DMS114 treated with DMSO at 0.1 percent for 48 hours (cell line): ENCODE data around the gene KLHL22.
"Not testable (repeated sequence)": the region's sequence is repeated elsewhere in the genome, so short reads cannot be mapped to it uniquely, and the experiment has no call there.

Experiments used
- DNase-seq: peaks from one replicate; lab custom pipeline; 2025; ENCODE audit not compliant: unreplicated experiment; lab: John Stamatoyannopoulos, UW

Gene KLHL22

DNA sequence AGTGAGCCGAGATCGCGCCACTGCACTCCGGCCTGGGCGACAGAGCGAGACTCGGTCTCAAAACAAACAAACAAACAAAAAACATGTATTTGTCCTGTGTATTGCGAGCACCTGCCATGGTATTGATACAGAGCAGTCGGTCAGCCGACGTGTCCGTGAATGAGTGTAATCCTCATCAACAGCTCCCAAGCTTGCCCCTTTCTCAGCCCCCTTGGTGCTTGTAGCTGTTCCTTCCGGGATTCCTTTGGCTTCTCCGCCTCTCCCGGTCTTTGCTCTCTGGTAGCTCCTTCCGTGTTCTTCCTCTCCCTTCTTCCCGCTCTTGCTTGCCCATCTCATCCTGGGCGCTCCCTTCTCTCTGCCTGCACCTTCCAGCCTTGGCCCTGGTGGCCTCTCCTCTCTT, 90.7 kb downstream of the KLHL22 start:
- no peak for DNase-seq

DNA sequence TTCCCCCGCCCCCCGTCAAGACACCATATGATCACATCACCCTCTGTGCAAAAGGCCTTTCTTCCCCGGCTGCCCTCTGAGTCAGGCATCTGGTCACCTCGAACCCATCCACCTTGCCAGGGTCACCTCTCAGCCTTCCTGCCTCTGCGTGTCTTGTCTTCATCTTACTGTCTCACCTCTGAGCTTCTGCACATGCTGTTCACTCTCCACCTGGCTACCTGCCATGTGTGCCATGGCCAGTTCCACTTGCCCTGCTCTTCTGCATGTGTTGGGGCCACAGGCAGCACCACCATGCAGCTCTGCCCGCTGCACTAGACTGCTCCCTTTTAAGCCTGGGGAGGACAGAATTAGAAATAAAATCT, 91.8 kb downstream of the KLHL22 start:
- no peak for DNase-seq

DNA sequence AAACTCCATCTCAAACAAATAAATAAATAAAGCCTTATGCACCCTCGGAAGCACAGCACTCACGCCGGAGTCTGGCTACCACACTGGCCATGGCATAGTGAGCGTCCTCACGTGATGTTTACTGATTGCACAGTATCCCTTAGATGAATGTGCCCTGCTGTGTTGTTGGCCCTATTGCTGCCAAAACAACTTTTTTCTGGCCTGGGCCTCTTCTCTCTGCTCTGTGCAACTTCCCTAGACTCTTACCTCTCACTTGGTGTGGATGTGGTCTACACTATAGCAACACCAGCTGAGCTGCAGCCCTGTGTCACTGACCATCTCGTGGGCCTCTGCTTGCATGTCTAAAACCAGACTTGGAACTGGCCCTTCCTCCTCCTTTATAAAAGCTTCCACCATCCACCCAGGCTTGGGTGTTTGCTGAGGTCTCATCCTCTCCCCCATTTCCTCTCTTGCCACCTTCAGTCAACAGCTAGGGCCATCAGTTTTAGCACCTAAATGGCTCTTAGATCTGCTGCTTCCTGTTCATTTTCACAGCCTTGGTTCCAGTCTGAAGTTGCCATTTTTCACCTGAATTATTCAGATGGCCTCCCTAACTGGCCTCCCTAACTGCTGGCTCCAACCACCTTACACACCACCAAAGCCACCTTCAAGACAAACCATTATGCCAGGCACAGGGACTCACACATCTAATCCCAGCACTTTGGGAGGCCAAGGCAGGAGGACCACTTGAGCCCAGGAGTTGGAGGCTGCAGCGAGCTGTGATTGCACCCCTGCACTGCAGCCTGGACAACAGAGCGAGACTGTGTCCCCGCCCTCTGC, 92.4 kb downstream of the KLHL22 start:
- no peak for DNase-seq

DNA sequence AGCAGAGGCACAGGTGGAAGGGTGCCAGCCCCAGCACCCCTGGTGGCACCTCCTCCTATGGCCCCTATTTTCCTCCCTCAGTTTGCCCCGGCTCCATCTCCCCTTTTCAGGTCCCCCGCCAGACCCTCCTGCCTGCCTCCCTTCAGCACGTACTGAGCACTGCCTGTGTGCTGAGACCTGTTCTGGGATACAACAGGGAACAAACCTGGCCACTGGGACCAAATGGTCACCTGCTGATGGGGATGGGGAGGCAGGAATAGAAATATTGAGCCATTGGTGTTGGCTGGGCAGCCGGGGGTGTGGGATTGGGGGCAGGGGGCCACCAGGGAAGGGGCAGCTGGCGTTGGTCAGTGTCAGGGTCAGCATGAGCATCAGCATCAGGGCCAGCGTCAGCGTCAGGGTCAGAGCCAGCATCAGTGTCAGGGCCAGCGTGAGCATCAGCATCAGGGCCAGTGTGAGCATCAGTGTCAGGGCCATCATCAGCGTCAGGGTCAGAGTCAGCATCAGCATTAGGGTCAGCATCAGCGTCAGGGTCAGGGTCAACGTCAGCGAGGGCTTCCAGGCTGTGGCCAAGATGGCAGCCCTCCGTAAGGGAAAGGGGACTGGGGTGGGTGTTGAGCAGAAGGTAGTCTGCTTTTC, 94.1 kb downstream of the KLHL22 start:
- no peak for DNase-seq

DNA sequence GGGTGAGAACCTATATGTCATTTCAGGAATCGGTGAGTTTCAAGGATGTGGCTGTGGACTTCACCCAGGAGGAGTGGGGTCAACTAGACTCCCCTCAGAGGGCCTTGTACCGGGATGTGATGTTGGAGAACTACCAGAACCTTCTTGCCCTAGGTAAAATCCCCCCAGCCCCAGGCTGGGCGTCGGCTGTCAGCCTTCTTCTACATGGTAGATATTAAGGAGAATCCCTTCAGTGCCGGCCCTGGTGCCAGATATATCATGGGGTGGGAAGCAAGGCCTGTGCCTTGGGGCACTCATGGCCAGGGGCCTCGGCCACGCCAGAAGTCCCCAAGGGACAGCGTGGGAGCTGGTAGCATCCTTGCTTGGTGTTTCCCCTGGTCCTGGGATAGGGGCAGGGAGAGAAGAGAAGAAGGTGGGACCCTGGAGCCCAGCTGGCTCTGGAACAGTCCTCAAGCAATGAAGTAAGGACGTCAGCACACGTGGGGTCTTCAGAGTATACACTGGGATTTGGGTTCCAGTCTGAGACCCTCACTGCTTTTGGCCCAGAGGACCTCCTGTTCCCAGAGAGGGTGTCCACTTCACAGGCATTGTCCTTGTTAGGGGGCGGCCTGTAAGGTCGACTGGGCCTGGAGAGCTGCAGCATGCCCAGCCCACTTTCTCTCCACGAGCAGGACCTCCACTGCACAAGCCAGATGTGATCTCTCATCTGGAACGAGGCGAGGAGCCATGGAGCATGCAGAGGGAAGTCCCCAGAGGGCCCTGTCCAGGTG, 94.8 kb downstream of the KLHL22 start:
- DNase-seq, result no peak

DNA sequence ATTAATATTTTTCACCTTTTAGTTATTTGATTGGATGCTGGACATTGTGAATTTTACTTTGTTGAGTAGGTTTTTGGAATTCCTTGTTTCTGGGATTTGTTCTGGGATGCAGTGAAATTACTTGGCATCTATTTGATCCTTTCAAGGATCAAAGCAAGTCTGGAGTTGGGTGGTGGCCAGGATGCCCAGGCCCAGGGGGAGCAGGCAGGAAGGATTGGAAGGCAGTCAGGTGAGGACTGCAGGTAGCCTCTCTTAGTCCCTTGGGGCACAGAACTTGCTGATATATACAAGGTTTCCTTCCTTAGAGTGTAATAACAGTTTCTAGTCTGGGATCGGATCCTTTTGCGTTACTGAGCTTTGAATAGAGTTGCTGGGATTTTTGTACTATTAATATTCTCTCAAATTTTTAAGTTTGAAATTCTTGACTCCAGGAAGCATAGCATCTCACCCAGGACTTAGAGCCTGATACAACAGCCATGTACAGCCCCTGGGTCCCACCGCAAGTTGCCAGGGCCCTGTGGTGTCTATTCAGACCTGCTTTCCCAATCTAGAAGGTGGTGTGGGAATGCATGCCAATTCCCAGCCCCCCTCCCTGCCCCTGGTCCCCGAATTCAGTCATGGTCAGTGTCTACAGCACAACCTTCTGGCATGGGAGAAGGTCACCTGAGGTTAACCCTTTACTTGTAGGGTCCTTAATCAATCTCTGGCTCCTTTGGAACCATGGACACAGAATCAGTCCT, 95.6 kb downstream of the KLHL22 start:
- no peak for DNase-seq

DNA sequence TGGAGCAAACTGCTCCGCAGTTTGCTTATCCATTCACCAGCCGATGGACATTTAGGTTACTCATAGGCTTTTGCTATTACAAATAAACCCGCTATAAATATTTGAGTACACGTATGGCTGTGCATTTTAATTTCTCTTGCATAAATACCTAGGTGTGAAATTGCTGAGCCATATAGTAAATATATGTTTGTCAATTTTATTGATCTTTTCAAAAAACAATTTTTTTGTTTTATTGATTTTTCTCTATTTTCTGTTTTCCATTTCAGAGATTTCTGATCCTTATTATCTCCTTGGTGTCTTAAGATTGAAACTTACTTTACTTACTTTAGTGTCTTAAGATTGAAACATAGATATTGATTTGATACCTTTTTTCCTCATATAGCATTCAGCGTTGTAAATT, 97.2 kb downstream of the KLHL22 start:
- DNase-seq, result no peak

DNA sequence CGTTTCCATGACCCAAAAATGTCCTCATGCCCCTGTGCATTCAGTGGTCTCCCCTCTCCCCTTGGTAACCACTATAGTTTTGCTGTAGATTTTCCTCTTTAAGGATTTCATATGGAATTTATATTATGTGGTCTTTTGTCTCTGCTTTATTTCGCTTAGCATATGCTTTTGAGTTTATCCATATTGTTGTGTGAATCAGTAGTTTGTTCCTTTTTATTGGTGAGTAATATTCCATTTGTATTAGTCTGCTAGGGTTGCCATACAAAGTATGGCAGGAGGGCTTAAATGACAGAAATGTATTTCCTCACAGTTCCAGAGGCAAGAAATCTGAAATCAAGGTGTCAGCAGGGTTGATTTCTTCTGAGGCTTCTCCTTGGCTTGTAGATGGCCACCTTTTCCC, 98.1 kb downstream of the KLHL22 start:
- no peak for DNase-seq

DNA sequence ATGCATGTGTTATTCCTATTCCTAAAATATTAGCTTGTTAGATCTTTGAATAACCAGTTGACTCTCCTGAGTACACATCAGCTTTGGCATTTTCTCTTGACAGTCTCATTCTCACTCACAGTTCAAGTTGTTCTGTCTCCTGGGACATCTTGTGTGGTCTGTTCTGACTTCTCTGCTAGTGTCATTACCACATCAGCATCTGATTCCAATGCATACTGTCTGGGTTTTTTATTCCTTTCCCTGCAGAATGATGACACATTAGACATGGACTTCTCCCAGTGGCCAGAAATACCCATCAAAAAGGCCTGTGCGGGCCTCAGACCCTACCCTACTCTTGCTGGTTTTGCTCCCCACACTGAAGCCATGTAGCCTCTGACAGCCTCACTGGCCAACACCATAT, 99.0 kb downstream of the KLHL22 start:
- DNase-seq, result no peak

DNA sequence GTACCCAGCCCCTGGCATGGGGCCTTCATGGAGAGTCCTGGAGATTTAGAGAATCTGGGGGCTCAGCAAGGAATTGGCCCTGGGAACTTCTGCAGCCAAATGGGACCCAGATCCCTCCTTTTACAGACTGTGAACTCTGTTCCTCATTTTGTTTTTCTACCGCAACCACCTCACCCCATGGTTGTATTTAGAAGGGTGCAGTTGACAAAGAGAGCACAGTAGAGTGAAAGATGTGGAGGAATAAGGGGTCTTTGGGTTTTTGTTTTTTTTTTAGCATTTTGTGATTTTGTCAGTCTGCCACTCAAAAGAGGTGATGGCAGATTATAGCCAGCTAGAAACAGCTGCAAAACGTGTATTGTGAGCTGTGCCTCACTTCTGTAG, 99.7 kb downstream of the KLHL22 start:
- no peak for DNase-seq

DNA sequence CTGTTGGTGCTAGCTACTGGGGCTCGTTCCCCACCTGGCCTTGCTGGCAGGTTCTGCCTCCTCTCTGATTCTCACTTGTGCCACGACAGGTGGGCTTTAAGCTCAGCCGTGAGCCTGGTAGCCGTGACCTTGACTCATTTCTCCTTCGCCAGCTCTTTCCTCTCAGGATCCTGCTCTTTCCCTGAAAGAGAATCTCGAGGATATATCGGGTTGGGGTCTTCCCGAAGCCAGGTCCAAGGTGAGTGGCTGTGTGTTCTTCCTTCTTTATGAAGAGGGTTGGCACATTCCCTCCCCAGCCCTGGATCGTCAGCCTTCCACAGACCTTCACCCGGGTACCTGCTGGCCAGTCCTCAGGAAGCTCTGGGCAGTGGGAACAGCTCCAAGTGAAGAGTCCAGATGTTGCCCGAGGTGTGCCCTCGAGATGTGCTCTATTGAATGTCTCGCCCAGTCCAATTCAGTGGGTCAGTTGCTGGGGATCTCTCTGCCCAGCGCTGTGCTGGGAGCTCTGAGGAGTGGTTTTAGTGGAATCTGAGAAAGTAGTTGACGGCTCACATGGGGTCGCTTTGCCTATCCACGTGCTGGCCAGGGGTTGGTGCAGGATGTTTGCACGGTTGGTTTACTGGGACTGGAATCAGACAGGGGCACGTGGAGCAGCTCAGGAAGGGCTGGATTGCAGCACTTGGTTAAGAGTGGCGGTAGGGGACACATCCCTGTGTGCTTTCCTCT, 100.3 kb downstream of the KLHL22 start:
- DNase-seq, result no peak

DNA sequence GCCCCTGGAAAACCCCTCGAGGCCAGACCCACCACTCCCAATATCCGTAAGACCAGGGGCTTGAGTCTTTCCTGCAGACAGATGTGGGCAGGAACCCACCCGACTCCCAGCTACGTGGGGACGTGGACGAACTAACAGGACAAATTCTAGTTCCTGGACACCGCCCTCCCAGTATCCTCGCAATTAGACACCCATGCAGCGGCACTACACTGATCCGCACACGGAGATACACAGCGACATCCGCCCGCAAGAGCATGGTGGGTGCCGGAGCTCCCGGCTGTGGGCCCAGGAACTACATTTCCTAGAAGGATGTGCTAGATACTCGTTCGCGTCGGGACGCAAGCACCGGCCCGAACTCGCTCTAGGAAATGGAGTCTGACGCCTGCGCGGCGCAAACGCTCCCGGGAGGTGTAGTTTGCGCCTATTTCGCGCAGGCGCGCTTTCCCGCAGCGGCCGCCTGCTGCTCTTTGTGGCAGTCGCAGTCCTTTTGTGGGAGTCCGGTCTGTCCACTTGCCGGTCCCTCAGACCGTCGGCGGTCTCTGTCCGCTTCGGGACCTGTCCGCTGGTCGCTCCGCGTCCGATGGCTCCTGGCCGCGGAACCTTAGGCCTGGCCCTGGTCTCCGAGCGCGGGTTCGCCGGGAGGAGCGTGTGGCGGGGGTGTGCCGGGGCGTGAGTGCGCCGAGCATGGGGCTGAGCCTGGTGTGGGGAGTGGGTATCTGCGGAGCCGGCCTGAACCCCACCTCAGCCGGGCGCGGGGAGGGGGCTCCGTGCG, 101.7 kb downstream of the KLHL22 start, which contains the start of gene ZNF74:
TSS of gene ZNF74 (plus strand) at position 447 of the 772 bp plus-strand sequence. CDS start 478 bp downstream, outside the sequence.
- DNase-seq, result peak; percentile 89

DNA sequence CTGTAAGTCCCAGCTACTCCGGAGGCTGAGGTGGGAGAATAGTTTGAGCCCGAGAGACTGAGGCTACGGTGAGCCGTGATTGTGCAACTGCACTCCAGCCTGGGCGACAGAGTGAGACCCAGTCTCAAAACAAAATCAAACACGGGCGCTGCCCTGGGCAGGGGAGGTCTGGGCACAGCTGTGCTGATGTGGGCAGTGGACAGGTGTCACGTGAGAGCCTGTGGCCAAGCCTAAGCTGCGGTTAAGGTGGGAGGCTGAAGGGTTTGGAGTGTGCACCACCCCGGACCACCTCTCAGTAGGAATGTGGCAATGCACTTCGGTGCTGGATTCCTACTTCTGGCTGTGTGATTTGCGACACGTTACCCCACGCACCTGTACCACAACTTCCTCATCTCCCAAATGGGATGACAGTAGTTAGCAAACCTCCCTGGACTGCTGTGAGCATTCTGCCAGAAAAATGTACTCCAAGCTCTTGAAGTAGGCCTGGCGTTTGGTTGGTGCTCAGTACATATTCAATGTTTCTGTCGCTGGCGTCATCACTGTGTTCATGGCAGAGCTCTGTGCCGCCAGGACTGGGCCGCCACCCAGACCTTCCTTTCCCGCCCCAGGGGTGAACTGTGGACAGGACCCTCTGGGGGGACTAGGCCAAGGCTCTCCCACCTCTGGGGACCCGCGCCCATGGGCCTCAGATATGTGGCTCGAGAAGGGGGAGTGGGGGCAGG, 102.5 kb downstream of the KLHL22 start:
- no peak for DNase-seq

DNA sequence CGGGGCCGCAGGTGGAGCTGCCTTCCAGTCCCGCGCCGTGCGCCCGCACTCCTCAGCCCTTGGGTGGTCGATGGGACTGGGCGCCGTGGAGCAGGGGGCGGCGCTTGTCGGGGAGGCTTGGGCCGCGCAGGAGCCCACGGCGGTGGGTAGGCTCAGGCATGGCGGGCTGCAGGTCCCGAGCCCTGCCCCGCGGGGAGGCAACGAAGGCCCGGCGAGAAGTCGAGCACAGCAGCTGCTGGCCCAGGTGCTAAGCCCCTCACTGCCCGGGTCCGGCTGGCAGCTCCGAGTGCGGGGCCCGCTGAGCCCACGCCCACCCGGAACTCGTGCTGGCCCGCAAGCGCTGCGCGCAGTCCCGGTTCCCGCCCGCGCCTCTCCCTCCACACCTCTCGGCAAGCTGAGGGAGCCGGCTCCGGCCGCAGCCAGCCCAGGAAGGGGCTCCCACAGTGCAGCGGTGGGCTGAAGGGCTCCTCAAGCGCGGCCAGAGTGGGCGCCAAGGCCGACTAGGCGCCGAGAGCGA, 103.2 kb downstream of the KLHL22 start:
- DNase-seq, result not testable (repeated sequence)
